ENCODE data around the gene UBE2H.
"Not testable (repeated sequence)": the region's sequence is repeated elsewhere in the genome, so short reads cannot be mapped to it uniquely, and the experiment has no call there.

The UBE2H gene

DNA sequence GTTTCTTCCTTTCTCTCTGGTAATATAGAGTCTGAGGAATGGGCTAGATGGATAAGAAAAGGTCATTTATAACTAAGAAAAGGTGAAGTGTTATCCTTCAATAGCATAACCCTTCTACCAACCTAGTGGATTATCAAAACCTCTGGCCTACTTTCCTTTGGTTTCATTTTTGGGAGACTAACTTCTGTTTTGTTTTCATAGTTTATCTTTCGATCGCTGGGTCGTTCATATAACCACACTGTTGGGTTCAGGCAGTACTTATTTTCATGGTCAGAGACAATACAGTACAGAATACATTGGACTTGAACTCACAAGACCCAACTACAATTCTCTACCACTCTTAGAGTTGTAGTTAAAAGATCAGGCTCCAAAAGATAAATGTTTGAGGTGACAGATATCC lies 86.5 kb downstream of the UBE2H start:
- Histone ChIP-seq H3K36me3 (no peaks in the 10 kb centered on the region), H3K9me3 (no peaks in the 10 kb centered on the region), H3K4me1 (peaks cover 12% of the 10 kb centered on the region), H3K4me3 (ENCODE audit: low read depth, low read length) (no peak overlapping the region), H3K27me3 (no peaks in the 10 kb centered on the region)
- TF ChIP-seq, protein P1, sequence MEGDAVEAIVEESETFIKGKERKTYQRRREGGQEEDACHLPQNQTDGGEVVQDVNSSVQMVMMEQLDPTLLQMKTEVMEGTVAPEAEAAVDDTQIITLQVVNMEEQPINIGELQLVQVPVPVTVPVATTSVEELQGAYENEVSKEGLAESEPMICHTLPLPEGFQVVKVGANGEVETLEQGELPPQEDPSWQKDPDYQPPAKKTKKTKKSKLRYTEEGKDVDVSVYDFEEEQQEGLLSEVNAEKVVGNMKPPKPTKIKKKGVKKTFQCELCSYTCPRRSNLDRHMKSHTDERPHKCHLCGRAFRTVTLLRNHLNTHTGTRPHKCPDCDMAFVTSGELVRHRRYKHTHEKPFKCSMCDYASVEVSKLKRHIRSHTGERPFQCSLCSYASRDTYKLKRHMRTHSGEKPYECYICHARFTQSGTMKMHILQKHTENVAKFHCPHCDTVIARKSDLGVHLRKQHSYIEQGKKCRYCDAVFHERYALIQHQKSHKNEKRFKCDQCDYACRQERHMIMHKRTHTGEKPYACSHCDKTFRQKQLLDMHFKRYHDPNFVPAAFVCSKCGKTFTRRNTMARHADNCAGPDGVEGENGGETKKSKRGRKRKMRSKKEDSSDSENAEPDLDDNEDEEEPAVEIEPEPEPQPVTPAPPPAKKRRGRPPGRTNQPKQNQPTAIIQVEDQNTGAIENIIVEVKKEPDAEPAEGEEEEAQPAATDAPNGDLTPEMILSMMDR (IDR thresholded peaks at IDR 0.05; ENCODE audit: low read depth, low read length), result no peak
- no peak for DNase-seq

DNA sequence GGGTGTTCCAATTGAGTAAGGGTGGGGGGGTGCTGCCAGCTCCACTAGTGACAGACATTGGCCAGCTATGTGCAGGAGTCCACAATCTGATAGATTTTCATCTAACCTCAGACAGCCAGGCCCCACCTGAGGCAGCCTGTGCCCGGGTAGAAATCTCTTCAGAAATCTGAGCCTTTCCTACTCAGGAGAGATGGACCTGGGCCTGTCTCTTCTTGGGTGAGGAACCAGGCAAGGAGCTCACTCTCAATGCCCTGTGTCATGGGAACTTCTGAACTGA lies 86.9 kb downstream of the UBE2H start:
- Histone ChIP-seq H3K4me3 (ENCODE audit: low read depth, low read length) (no peak overlapping the region), H3K9me3 (no peaks in the 10 kb centered on the region), H3K4me1 (peaks cover 12% of the 10 kb centered on the region), H3K36me3 (no peaks in the 10 kb centered on the region), H3K27me3 (no peaks in the 10 kb centered on the region)
- TF ChIP-seq, protein P1 (IDR thresholded peaks at IDR 0.05; ENCODE audit: low read depth, low read length), result no peak
- DNase-seq, result no peak

DNA sequence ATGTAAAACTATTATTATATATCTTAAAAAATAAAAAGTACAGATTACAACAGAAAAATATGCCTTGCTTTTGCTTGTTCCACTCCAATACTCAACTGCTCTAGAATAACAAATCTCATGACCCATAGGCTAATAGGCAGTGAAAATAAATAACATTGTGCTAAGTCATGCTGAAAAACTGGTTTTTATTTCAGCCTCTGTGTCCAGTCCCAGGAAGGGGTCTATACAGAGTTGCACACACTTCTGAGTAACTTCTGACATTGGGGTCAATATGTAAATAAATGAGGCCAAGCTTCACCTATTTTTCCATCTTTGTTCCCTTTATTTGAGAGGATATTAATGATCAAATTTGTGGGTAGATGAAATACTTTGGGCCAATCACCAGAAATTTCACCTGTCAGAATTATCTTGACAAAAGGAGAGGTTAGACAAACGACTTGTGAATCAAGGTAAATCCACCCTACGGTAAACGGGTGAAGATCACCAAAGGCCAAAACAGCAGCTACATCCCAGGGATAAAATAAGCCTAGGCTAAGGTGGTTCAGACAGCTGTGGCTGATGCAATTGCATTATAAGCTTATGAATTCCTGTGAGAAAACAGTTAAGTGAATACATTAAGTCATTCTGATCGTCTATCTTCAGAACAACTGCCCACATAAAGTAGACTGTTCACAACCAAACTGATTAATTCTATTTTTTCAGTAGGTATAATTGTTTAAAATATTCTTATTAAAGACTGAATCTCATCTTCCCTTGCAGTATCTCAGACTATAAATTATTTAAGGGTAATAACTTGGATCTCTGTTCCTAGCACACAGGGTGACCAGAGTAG lies 87.5 kb downstream of the UBE2H start:
- Histone ChIP-seq H3K36me3 (no peaks in the 10 kb centered on the region), H3K9me3 (no peaks in the 10 kb centered on the region), H3K4me1 (peaks cover 12% of the 10 kb centered on the region), H3K27me3 (no peaks in the 10 kb centered on the region), H3K4me3 (ENCODE audit: low read depth, low read length) (no peak overlapping the region)
- no peak for DNase-seq
- TF ChIP-seq, protein P1 (IDR thresholded peaks at IDR 0.05; ENCODE audit: low read depth, low read length), result no peak

DNA sequence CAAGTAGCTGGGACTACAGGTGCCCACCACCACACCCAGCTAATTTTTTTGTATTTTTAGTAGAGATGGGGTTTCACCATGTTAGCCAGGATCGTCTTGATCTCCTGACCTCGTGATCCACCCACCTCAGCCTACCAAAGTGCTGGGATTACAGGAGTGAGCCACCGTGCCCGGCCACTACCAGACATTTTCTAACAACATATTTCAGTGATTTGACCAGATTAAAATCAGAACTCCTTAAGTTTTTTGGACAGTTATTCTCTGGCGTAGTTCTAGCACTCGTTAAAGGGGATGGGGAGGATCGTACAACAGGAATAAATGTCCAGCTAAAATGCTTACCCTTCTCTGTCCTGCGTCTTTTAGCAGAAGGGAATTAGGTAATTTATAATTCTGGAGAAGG lies 88.1 kb downstream of the UBE2H start:
- not testable (repeated sequence) for DNase-seq; H3K9me3 ChIP-seq; H3K36me3 ChIP-seq; H3K27me3 ChIP-seq; H3K4me3 ChIP-seq (ENCODE audit: low read depth, low read length)
- H3K4me1 ChIP-seq, result peaks cover 12% of the 10 kb centered on the region

DNA sequence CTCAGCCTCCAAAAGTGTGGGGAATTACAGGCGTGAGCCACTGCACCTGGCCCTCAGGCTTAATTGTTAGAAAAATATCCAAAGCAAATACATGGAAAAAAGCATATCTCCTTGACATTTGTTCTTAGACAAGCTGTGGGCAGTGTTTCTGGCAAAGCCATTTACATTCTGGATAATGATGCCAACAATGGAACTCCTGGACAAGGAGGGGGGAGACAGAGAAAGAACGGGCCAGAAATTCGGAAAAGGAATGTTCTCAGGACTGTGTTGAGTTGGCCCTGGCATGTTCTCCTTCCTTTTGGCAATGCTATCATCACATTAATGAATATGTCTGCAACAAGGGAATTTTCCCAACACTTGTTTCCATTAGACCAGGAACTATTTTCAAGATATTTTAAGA lies 88.7 kb downstream of the UBE2H start:
- Histone ChIP-seq H3K27me3 (no peaks in the 10 kb centered on the region), H3K4me3 (ENCODE audit: low read depth, low read length) (no peak overlapping the region), H3K4me1 (peaks cover 12% of the 10 kb centered on the region), H3K9me3 (no peaks in the 10 kb centered on the region), H3K36me3 (no peaks in the 10 kb centered on the region)
- TF ChIP-seq, protein P1 (IDR thresholded peaks at IDR 0.05; ENCODE audit: low read depth, low read length), result no peak
- DNase-seq, result no peak

DNA sequence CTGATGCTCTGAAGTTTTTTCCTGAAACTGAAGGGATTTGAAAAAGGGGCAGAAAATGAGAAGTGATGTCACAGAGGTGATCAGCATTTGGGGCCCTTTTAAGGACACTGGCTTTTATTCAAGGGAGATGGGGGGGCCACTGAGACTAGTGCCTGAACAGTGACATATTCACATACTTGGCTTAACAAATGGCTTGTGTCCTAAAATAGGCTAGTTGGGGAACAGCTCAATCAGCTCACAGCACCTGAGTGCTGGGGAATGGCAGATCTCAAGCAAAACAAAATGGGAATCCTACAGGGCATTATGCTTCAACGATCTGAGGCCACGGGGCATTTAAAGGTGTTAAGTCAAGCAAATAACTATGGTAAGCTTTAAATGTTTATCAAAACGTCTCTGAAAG lies 90.1 kb downstream of the UBE2H start:
- Histone ChIP-seq H3K27me3 (no peaks in the 10 kb centered on the region), H3K9me3 (no peaks in the 10 kb centered on the region), H3K4me3 (ENCODE audit: low read depth, low read length) (no peak overlapping the region), H3K4me1 (peaks cover 18% of the 10 kb centered on the region), H3K36me3 (no peaks in the 10 kb centered on the region)
- DNase-seq, result no peak
- TF ChIP-seq, protein P1 (IDR thresholded peaks at IDR 0.05; ENCODE audit: low read depth, low read length), result no peak

DNA sequence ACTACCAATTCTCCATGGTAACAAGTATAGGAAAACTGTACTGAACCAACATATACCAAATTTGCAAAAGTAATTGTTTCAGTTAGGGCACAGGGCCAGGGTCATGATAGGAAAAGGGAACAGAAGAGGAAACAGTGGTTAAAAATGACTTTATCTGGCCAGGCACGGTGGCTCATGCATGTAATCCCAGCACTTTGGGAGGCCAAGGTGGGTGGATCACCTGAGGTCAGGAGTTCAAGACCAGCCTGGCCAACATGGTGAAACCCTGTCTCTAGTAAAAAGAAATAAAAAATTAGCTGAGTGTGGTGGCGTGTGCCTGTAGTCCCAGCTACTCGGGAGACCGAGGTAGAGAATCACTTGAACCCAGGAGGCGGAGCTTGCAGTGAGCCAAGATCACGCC lies 92.0 kb downstream of the UBE2H start:
- H3K9me3 ChIP-seq, DNase-seq: not testable (repeated sequence)
- H3K4me1 ChIP-seq, result peaks cover 16% of the 10 kb centered on the region

More for the DNA sequence above, 92.0 kb downstream of the UBE2H start:
- H3K27me3 ChIP-seq; H3K36me3 ChIP-seq; H3K4me3 ChIP-seq (ENCODE audit: low read depth, low read length): not testable (repeated sequence)

Measured in BE2C (cell line).